ENCODE data around the gene HIGD1A. TPM values are rescaled to one million over a fixed set of nuclear protein-coding genes. Genes with fewer than 3 reads are reported as not detected.
A peak's percentile ranks its signal among the peaks of the same experiment; 100 is the strongest.

The HIGD1A gene
- polyA plus RNA-seq, 3 donors = 132 to 145 (median 136) TPM

DNA sequence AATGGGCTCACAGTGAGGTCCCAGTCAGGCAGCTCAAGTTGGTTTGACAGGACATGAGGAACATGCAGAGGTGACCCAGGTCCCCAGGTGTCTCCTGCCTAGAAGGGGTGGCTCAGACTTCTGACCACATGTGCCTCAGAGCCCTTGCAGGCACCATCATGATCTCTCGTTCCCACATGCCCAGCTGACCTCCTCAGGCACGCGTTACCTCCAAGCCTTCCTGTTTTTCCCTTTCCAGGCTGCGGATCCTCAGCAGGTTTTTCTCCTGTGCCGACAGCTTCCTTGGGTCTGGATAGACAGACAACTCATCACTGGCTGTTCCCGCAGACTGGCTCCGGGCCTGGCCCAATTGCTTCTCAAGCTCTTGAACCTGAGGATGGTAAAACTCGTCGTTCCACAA is 61.6 kb downstream of the HIGD1A start:
- DNase-seq = no peak

DNA sequence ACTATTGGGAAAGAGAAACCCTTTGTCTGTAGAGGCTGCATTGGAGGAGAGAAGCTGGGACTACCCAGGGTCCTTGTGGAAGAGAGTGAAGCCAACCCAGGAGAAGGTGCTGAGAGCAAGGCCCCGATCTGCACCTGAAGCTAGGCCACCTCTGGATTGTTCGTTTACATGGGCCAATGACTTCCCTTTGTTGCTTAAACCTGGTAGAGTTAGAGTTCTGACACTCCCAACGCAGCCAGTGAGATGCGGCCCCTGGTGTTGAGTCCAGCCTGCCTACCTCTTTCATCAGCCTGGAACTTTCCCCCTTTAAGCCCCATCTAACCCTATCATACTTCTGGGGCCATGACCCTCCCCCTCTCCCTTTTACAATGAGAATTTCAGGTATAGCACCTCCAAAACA is 62.0 kb downstream of the HIGD1A start:
- DNase-seq = no peak

- DNase-seq = no peak
These were observed 62.5 kb downstream of the HIGD1A start for GRCh38 chr3:42741796-42742195.

GRCh38 chr3:42739401-42740158 is 64.7 kb downstream of the HIGD1A start:
- peak; percentile 67 for DNase-seq

DNA sequence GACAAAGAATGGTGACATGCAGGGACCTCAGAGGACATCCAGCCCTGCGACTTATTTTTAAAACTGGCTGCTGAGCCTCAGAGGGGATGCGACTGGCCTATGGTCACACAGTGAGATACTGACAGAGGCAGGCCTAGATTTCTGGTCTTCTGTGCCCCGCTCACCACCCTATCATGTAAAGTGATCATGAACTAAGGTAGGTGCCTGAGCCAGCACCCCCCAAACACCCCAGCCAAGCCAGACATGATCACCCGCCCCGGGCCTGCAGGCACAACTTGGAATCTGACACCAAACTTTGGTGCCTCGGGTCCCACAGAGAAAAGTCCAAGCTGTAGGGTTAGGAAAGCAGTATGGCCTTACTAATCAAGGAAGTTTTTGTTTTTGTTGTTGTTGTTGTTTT is 67.8 kb downstream of the HIGD1A start:
- no peak for DNase-seq

- no peak for DNase-seq
These were observed 68.2 kb downstream of the HIGD1A start for GRCh38 chr3:42736081-42736480.

GRCh38 chr3:42735615-42736014 is 68.7 kb downstream of the HIGD1A start:
- DNase-seq = no peak

- DNase-seq = no peak
These were observed 69.3 kb downstream of the HIGD1A start for GRCh38 chr3:42735019-42735418.

GRCh38 chr3:42734263-42734860 is 69.9 kb downstream of the HIGD1A start:
- DNase-seq = no peak

- no peak for DNase-seq
These were observed 70.6 kb downstream of the HIGD1A start for GRCh38 chr3:42733501-42734262.

Other genes starting within 250 kb of the HIGD1A start
- gene SEC22C, start 222.5 kb downstream of the HIGD1A start, polyA plus RNA-seq (ENCODE audit: insufficient read length in 3 of 3) = 10 to 100 TPM; 38.3 to 47.5 (median 44.7) TPM
- gene SS18L2, start 213.6 kb downstream of the HIGD1A start, polyA plus RNA-seq (ENCODE audit: insufficient read length in 3 of 3) = 10 to 100 TPM; 22.6 to 25.8 (median 24.2) TPM
- 100 to 1,000 TPM in 2 of 3 donors, 10 to 100 TPM in 1; 71.6 to 188 (median 171) TPM for gene NKTR, start 203.8 kb downstream of the HIGD1A start, polyA plus RNA-seq (ENCODE audit: insufficient read length in 3 of 3)
- gene ZBTB47, start 150.8 kb downstream of the HIGD1A start, polyA plus RNA-seq (ENCODE audit: insufficient read length in 3 of 3) = 10 to 100 TPM; 16.8 to 19.3 (median 17.2) TPM
- under 1 TPM in 1 of 3 donors, not detected in 2; 0.07 TPM for gene KLHL40, start 119.0 kb downstream of the HIGD1A start, polyA plus RNA-seq (ENCODE audit: insufficient read length in 3 of 3)
- 1 to 10 TPM in 1 of 3 donors, under 1 TPM in 2; 0.48 to 1.3 (median 0.54) TPM for gene HHATL, start 101.7 kb downstream of the HIGD1A start, polyA plus RNA-seq (ENCODE audit: insufficient read length in 3 of 3)
- 1 to 10 TPM; 2.4 to 3.9 (median 3.6) TPM for gene CCDC13, start 31.2 kb downstream of the HIGD1A start, polyA plus RNA-seq (ENCODE audit: insufficient read length in 3 of 3)
- gene ACKR2, start 5.0 kb upstream of the HIGD1A start, polyA plus RNA-seq (ENCODE audit: insufficient read length in 3 of 3) = 1 to 10 TPM; 2.4 to 4.3 (median 3.2) TPM
- 1 to 10 TPM in 2 of 3 donors, under 1 TPM in 1; 0.84 to 1.5 (median 1.3) TPM for gene CYP8B1, start 71.4 kb upstream of the HIGD1A start, polyA plus RNA-seq (ENCODE audit: insufficient read length in 3 of 3)
- 10 to 100 TPM; 21.0 to 43.6 (median 38.2) TPM for gene ZNF662, start 101.7 kb upstream of the HIGD1A start, polyA plus RNA-seq (ENCODE audit: insufficient read length in 3 of 3)
- gene GASK1A, start 174.8 kb upstream of the HIGD1A start, polyA plus RNA-seq (ENCODE audit: insufficient read length in 3 of 3) = 1 to 10 TPM; 4.5 to 5.4 (median 4.9) TPM

Measured in renal pelvis (tissue), 4 donors.